ENCODE results near the gene GPR137. TPM values are rescaled to one million over a fixed set of nuclear protein-coding genes. Genes with fewer than 3 reads are reported as not detected.

Gene GPR137
- total RNA-seq, 1 experiment from 2014 or later, result 32.4 TPM

- intact Hi-C loops (cut with micrococcal nuclease), result no loop called here
- POLR2A ChIA-PET (ENCODE audit: unreplicated experiment), result no interaction called here
Measured at GRCh38 chr11:64258946-64259532, 26.6 kb upstream of the GPR137 start.

DNA sequence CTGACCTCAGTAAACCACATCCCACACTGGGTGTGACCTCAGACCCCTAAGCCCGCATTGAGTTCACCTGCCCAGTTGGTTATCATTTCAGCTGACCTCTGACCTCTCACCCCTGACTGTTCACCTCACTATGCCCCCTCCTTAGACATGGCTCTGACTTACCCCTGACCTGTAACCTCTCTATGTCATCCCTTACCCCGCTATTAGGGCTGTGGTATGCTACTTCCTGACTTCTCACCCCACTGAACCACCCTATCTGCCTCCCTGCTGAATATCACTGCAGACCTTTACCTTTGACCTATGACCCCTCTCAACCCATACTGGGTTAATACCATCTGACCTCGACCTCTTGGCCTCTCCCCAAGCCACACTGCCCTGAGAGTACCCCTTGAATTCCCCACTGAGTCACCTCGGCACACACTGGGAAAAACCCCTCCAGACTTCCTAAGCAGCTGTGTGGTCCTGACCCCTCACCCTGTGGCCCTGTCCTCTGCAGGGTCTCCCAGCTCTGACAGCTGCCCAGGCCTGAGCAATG is 26.0 kb upstream of the GPR137 start:
- no peak overlapping the region for H2AFZ ChIP-seq (ENCODE audit: low read length)
- 0 out of 2 replicates have a peak, but pooled peaks cover 3% of the 10 kb centered on the region for H4K20me1 ChIP-seq (ENCODE audit: low read length)
- H3K4me3 ChIP-seq (ENCODE audit: low read length), result no peak overlapping the region
- H3K27ac ChIP-seq (ENCODE audit: low read length), result no peak overlapping the region
- H3F3A ChIP-seq (ENCODE audit: low read length, unreplicated experiment), result no peaks in the 10 kb centered on the region
- no peak overlapping the region for H3K4me2 ChIP-seq (ENCODE audit: low read length)
- DNase-seq (no peak), ATAC-seq (no peak)
- H3K27me3 ChIP-seq (ENCODE audit: low read length), result no peaks in the 10 kb centered on the region
- H3K36me3 ChIP-seq (ENCODE audit: low read depth, low read length), result peaks cover 55% of the 10 kb centered on the region
- POLR2A ChIA-PET (ENCODE audit: unreplicated experiment), result no interaction called here
- H3K9me3 ChIP-seq (ENCODE audit: low read length), result no peaks in the 10 kb centered on the region
- CTCF ChIA-PET, result no interaction called here
- no peak for TF ChIP-seq EZH2phosphoT487 (IDR thresholded peaks at IDR 0.05; ENCODE audit: borderline replicate concordance, low read length)
- TF ChIP-seq EZH2 (IDR thresholded peaks at IDR 0.05; ENCODE audit: low read length, unreplicated experiment), result no peak
- TF ChIP-seq, protein P1, sequence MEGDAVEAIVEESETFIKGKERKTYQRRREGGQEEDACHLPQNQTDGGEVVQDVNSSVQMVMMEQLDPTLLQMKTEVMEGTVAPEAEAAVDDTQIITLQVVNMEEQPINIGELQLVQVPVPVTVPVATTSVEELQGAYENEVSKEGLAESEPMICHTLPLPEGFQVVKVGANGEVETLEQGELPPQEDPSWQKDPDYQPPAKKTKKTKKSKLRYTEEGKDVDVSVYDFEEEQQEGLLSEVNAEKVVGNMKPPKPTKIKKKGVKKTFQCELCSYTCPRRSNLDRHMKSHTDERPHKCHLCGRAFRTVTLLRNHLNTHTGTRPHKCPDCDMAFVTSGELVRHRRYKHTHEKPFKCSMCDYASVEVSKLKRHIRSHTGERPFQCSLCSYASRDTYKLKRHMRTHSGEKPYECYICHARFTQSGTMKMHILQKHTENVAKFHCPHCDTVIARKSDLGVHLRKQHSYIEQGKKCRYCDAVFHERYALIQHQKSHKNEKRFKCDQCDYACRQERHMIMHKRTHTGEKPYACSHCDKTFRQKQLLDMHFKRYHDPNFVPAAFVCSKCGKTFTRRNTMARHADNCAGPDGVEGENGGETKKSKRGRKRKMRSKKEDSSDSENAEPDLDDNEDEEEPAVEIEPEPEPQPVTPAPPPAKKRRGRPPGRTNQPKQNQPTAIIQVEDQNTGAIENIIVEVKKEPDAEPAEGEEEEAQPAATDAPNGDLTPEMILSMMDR (conservative IDR thresholded peaks at IDR 0.05; ENCODE audit: low read depth, low read length), result no peak
- H3K9ac ChIP-seq (ENCODE audit: low read length), result no peak overlapping the region
- no peaks in the 10 kb centered on the region for H3K79me2 ChIP-seq (ENCODE audit: low read length)
- H3K4me1 ChIP-seq (ENCODE audit: insufficient read depth, low read length), result peaks cover 7% of the 10 kb centered on the region
- intact Hi-C loops (cut with micrococcal nuclease), result no loop called here
- no TSS peak for BruUV-seq (replicated peaks)
- H3K9me2 ChIP-seq (replicated peaks; ENCODE audit: low read length), result no peaks in the 10 kb centered on the region

More at GRCh38 chr11:64258946-64259532, 26.6 kb upstream of the GPR137 start:
- Histone ChIP-seq H3K4me2 (ENCODE audit: low read length) (no peak overlapping the region), H3K36me3 (ENCODE audit: low read depth, low read length) (peaks cover 57% of the 10 kb centered on the region), H3K9me2 (replicated peaks; ENCODE audit: low read length) (no peaks in the 10 kb centered on the region), H3K27me3 (ENCODE audit: low read length) (no peaks in the 10 kb centered on the region), H3F3A (ENCODE audit: low read length, unreplicated experiment) (no peaks in the 10 kb centered on the region), H3K4me3 (ENCODE audit: low read length) (no peak overlapping the region), H2AFZ (ENCODE audit: low read length) (no peak overlapping the region), H4K20me1 (ENCODE audit: low read length) (0 out of 2 replicates have a peak, but pooled peaks cover 3% of the 10 kb centered on the region), H3K9ac (ENCODE audit: low read length) (no peak overlapping the region), H3K4me1 (ENCODE audit: insufficient read depth, low read length) (peaks cover 7% of the 10 kb centered on the region), H3K79me2 (ENCODE audit: low read length) (no peaks in the 10 kb centered on the region), H3K27ac (ENCODE audit: low read length) (no peak overlapping the region), H3K9me3 (ENCODE audit: low read length) (no peaks in the 10 kb centered on the region)
- BruUV-seq (replicated peaks), result no TSS peak
- TF ChIP-seq EZH2 (IDR thresholded peaks at IDR 0.05; ENCODE audit: low read length, unreplicated experiment) (no peak), EZH2phosphoT487 (IDR thresholded peaks at IDR 0.05; ENCODE audit: borderline replicate concordance, low read length) (no peak)
- TF ChIP-seq, protein P1 (conservative IDR thresholded peaks at IDR 0.05; ENCODE audit: low read depth, low read length), result no peak
- CTCF ChIA-PET, result no interaction called here
- ATAC-seq (no peak), DNase-seq (no peak)

GRCh38 chr11:64260147-64260708 is 25.4 kb upstream of the GPR137 start:
- TF ChIP-seq, protein P1 (conservative IDR thresholded peaks at IDR 0.05; ENCODE audit: low read depth, low read length), result no peak
- no peak for TF ChIP-seq EZH2 (IDR thresholded peaks at IDR 0.05; ENCODE audit: low read length, unreplicated experiment)
- no peak for TF ChIP-seq EZH2phosphoT487 (IDR thresholded peaks at IDR 0.05; ENCODE audit: borderline replicate concordance, low read length)
- Histone ChIP-seq H3K4me1 (ENCODE audit: insufficient read depth, low read length) (peaks cover 7% of the 10 kb centered on the region), H3K9ac (ENCODE audit: low read length) (no peak overlapping the region), H3K4me2 (ENCODE audit: low read length) (no peak overlapping the region), H3F3A (ENCODE audit: low read length, unreplicated experiment) (no peaks in the 10 kb centered on the region), H3K79me2 (ENCODE audit: low read length) (no peaks in the 10 kb centered on the region), H3K9me2 (replicated peaks; ENCODE audit: low read length) (no peaks in the 10 kb centered on the region), H4K20me1 (ENCODE audit: low read length) (0 out of 2 replicates have a peak, but pooled peaks cover 3% of the 10 kb centered on the region), H3K27ac (ENCODE audit: low read length) (no peak overlapping the region), H3K4me3 (ENCODE audit: low read length) (no peak overlapping the region), H2AFZ (ENCODE audit: low read length) (no peak overlapping the region), H3K36me3 (ENCODE audit: low read depth, low read length) (peaks cover 50% of the 10 kb centered on the region), H3K27me3 (ENCODE audit: low read length) (no peaks in the 10 kb centered on the region), H3K9me3 (ENCODE audit: low read length) (no peaks in the 10 kb centered on the region)
- intact Hi-C loops (cut with micrococcal nuclease), result no loop called here
- ChIA-PET CTCF (interaction anchor here (1.0 kb wide), 1 partner anchor 8 kb away, joined by 8 read pairs; no protein-coding TSS in a partner anchor), POLR2A (ENCODE audit: unreplicated experiment) (no interaction called here)
- no TSS peak for BruUV-seq (replicated peaks)
- DNase-seq (no peak), ATAC-seq (no peak)

Data from PC-3 (cell line).